ENCODE data around the gene CCT5.
"Not testable (repeated sequence)": the region's sequence is repeated elsewhere in the genome, so short reads cannot be mapped to it uniquely, and the experiment has no call there.

CCT5 gene

GRCh38 chr5:10244342-10244944, 5.6 kb upstream of the CCT5 start:
- no peak overlapping the region for H3K27ac ChIP-seq
- TF ChIP-seq CTCF (IDR thresholded peaks at IDR 0.05) (no peak), ZFX (IDR thresholded peaks at IDR 0.05; ENCODE audit: borderline replicate concordance) (no peak)

GRCh38 chr5:10246761-10247160, 3.3 kb upstream of the CCT5 start:
- TF ChIP-seq CTCF (IDR thresholded peaks at IDR 0.05), result no peak
- TF ChIP-seq ZFX (IDR thresholded peaks at IDR 0.05; ENCODE audit: borderline replicate concordance), result no peak
- no peak overlapping the region for H3K27ac ChIP-seq

- not testable (repeated sequence) for H3K27ac ChIP-seq
Measured at GRCh38 chr5:10247217-10247616, 2.9 kb upstream of the CCT5 start.

GRCh38 chr5:10248378-10249260, 1.5 kb upstream of the CCT5 start:
- peak overlapping the region; percentile 86 for H3K27ac ChIP-seq

GRCh38 chr5:10250806-10251276, 761 bp downstream of the CCT5 start:
- TF ChIP-seq ZFX (IDR thresholded peaks at IDR 0.05; ENCODE audit: borderline replicate concordance) (no peak), CTCF (IDR thresholded peaks at IDR 0.05) (no peak)

More at GRCh38 chr5:10248378-10249260, 1.5 kb upstream of the CCT5 start:
- TF ChIP-seq CTCF (IDR thresholded peaks at IDR 0.05) (no peak), ZFX (IDR thresholded peaks at IDR 0.05; ENCODE audit: borderline replicate concordance) (no peak)

GRCh38 chr5:10251405-10251804, 1.3 kb downstream of the CCT5 start:
- peak overlapping the region; percentile 86 for H3K27ac ChIP-seq

More at GRCh38 chr5:10250806-10251276, 761 bp downstream of the CCT5 start:
- peak overlapping the region; percentile 86 for H3K27ac ChIP-seq

GRCh38 chr5:10253390-10253789, 3.3 kb downstream of the CCT5 start:
- TF ChIP-seq ZFX (IDR thresholded peaks at IDR 0.05; ENCODE audit: borderline replicate concordance) (no peak), CTCF (IDR thresholded peaks at IDR 0.05) (no peak)
- no peak overlapping the region for H3K27ac ChIP-seq

More at GRCh38 chr5:10251405-10251804, 1.3 kb downstream of the CCT5 start:
- no peak for TF ChIP-seq CTCF (IDR thresholded peaks at IDR 0.05)
- no peak for TF ChIP-seq ZFX (IDR thresholded peaks at IDR 0.05; ENCODE audit: borderline replicate concordance)
